Ishikawa (cell line): ENCODE measurements around the gene ABLIM2.

Source experiments
- CEBPB ChIP-seq: IDR thresholded peaks from 2 replicates; pipeline ENCODE4 v1.6.1; 2012
- CREB1 ChIP-seq: IDR thresholded peaks from 2 replicates; pipeline ENCODE4 v1.6.1; 2012; ENCODE audit warnings: low read depth
- EGR1 ChIP-seq: IDR thresholded peaks from 2 replicates; pipeline ENCODE4 v1.6.1; 2012
- EP300 ChIP-seq: IDR thresholded peaks from 2 replicates; pipeline ENCODE4 v1.6.1; 2012; ENCODE audit warnings: borderline replicate concordance
- FOXM1 ChIP-seq: IDR thresholded peaks from 2 replicates; pipeline ENCODE4 v1.6.1; 2012; ENCODE audit warnings: low read depth, borderline replicate concordance
- NFIC ChIP-seq: IDR thresholded peaks from 2 replicates; pipeline ENCODE4 v1.6.1; 2012
- RAD21 ChIP-seq: IDR thresholded peaks from 2 replicates; pipeline ENCODE4 v1.6.1; 2012; ENCODE audit warnings: low read depth
- REST ChIP-seq: IDR thresholded peaks from 2 replicates; pipeline ENCODE4 v1.6.1; 2012; ENCODE audit warnings: low read depth, mild to moderate bottlenecking
- TAF1 ChIP-seq: IDR thresholded peaks from 2 replicates; pipeline ENCODE4 v1.6.1; 2012; ENCODE audit warnings: low read depth, mild to moderate bottlenecking
- TCF12 ChIP-seq: IDR thresholded peaks from 2 replicates; pipeline ENCODE4 v1.6.1; 2012; ENCODE audit warnings: low read depth
- TEAD4 ChIP-seq: IDR thresholded peaks from 2 replicates; pipeline ENCODE4 v1.6.1; 2012
- YY1 ChIP-seq: IDR thresholded peaks from 2 replicates; pipeline ENCODE4 v1.6.1; 2012; ENCODE audit warnings: low read depth
- ZBTB7A ChIP-seq: IDR thresholded peaks from 2 replicates; pipeline ENCODE4 v1.6.1; 2012; ENCODE audit warnings: low read depth
- TF ChIP-seq, protein P1 (sequence below): IDR thresholded peaks from 2 replicates; pipeline ENCODE4 v1.6.1; 2012
- TF ChIP-seq, protein P2 (sequence below): IDR thresholded peaks from 2 replicates; pipeline ENCODE4 v1.6.1; 2012

ABLIM2 gene

GRCh38 chr4:8079916-8080753, 78.5 kb downstream of the ABLIM2 start:
- TF ChIP-seq TEAD4 (no peak), EGR1 (no peak), TCF12 (no peak), YY1 (no peak), ZBTB7A (no peak), CEBPB (no peak), NFIC (no peak), RAD21 (no peak), REST (no peak), EP300 (no peak), CREB1 (no peak), FOXM1 (no peak), TAF1 (no peak)
- TF ChIP-seq, protein P1, sequence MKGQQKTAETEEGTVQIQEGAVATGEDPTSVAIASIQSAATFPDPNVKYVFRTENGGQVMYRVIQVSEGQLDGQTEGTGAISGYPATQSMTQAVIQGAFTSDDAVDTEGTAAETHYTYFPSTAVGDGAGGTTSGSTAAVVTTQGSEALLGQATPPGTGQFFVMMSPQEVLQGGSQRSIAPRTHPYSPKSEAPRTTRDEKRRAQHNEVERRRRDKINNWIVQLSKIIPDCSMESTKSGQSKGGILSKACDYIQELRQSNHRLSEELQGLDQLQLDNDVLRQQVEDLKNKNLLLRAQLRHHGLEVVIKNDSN, result no peak
- TF ChIP-seq, protein P2, sequence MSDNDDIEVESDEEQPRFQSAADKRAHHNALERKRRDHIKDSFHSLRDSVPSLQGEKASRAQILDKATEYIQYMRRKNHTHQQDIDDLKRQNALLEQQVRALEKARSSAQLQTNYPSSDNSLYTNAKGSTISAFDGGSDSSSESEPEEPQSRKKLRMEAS, result no peak

GRCh38 chr4:8079031-8079885, 79.4 kb downstream of the ABLIM2 start:
- TF ChIP-seq FOXM1 (no peak), TEAD4 (no peak), YY1 (no peak), REST (no peak), RAD21 (no peak), CEBPB (no peak), NFIC (no peak), CREB1 (no peak), TAF1 (no peak), EGR1 (no peak), EP300 (no peak), TCF12 (no peak), ZBTB7A (no peak)
- TF ChIP-seq, protein P1, result no peak
- TF ChIP-seq, protein P2, result no peak

GRCh38 chr4:8078610-8079015, 80.0 kb downstream of the ABLIM2 start:
- TF ChIP-seq EP300 (no peak), REST (peak; percentile 49; the same call in 1 of the 2 replicates)

- TF ChIP-seq, protein P1, result no peak
- no peak for TF ChIP-seq CEBPB
Measured at GRCh38 chr4:8078109-8078494, 80.5 kb downstream of the ABLIM2 start.
